ENCODE measurements around the gene SLC7A14. TPM values are rescaled to one million over a fixed set of nuclear protein-coding genes. Genes with fewer than 3 reads are reported as not detected.

The SLC7A14 gene
- total and polyA plus RNA-seq, 2 donors (not counting 3 experiments of a cell fraction or from before 2014, with no cell fraction given): 0.07 to 0.57 TPM

GRCh38 chr3:170594528-170594927 lies 8.7 kb upstream of the SLC7A14 start:
- TF ChIP-seq CTCF (IDR thresholded peaks at IDR 0.05; ENCODE audit: extremely low read depth in 1 of 2, insufficient read depth in 1 of 2, low read depth in 1 of 2, low read length in 2 of 2) (no peak), MAX (IDR thresholded peaks at IDR 0.05; ENCODE audit: insufficient read depth, insufficient read length) (no peak), POLR2AphosphoS5 (IDR thresholded peaks at IDR 0.05; ENCODE audit: insufficient read depth, low read depth, low read length) (no peak), JUN (IDR thresholded peaks at IDR 0.05; ENCODE audit: borderline replicate concordance, insufficient read depth, insufficient read length, low read depth) (no peak), POLR2A (IDR thresholded peaks at IDR 0.05; ENCODE audit: low read depth, low read length) (no peak), EZH2 (IDR thresholded peaks at IDR 0.05; ENCODE audit: borderline replicate concordance, low read depth, low read length, severe bottlenecking) (no peak), MYC (IDR thresholded peaks at IDR 0.05; ENCODE audit: low read depth, low read length) (no peak), GATA2 (IDR thresholded peaks at IDR 0.05; ENCODE audit: insufficient read depth, insufficient read length, low read depth, low read length) (no peak)
- POLR2A ChIA-PET: no interaction called here

More at GRCh38 chr3:170594528-170594927, 8.7 kb upstream of the SLC7A14 start:
- intact Hi-C loops (cut with micrococcal nuclease) (no loop called here), dilution Hi-C loops (cut with MboI; ENCODE audit: extremely low pct_ligation_motif_present, low sequenced_read_pairs) (no loop called here)
- H2AFZ ChIP-seq (ENCODE audit: low read depth, low read length): no peak overlapping the region
- H3K27ac ChIP-seq (ENCODE audit: insufficient read depth, low read depth, low read length): no peak overlapping the region
- no peak overlapping the region for H3K9ac ChIP-seq (replicated peaks; ENCODE audit: extremely low read depth, insufficient read depth, low read length)
- no peak for DNase-seq (ENCODE audit: low read depth, low spot score)
- H3K27me3 ChIP-seq (ENCODE audit: control insufficient read depth in 2 of 2, insufficient read depth in 2 of 2, low read length in 2 of 2): no peaks in the 10 kb centered on the region
- no TSS peak for BruUV-seq (replicated peaks)
- no peaks in the 10 kb centered on the region for H3K36me3 ChIP-seq (ENCODE audit: control insufficient read depth in 2 of 2, extremely low read depth in 1 of 2, insufficient read depth in 2 of 2, low read length in 2 of 2)
- no peaks in the 10 kb centered on the region for H3K4me1 ChIP-seq (ENCODE audit: control insufficient read depth, extremely low read depth, insufficient read depth, low read length)
- no peaks in the 10 kb centered on the region for H3K9me1 ChIP-seq (replicated peaks; ENCODE audit: control insufficient read depth, extremely low read depth, insufficient read depth, low read length)
- no peaks in the 10 kb centered on the region for H3K9me3 ChIP-seq (replicated peaks; ENCODE audit: control insufficient read depth, insufficient read depth, low read length)
- no peak overlapping the region for H3K4me2 ChIP-seq (ENCODE audit: insufficient read depth, low read length)
- no peak for FAIRE-seq
- CTCF ChIA-PET: no interaction called here
- no peaks in the 10 kb centered on the region for H3K79me2 ChIP-seq (ENCODE audit: control insufficient read depth, insufficient read depth, low read length)
- no peak overlapping the region for H3K4me3 ChIP-seq (replicated peaks in 1 of 3; ENCODE audit: insufficient read depth in 1 of 3, low read depth in 1 of 3, low read length in 3 of 3)
- no peaks in the 10 kb centered on the region for H4K20me1 ChIP-seq (replicated peaks; ENCODE audit: control insufficient read depth, extremely low read depth, insufficient read depth, low read length)
